GM12891 (cell line): ENCODE results near the gene ITGBL1.

Experiments used
- PAX5 ChIP-seq: IDR thresholded peaks from 2 replicates; pipeline ENCODE4 v1.6.1; 2011; ENCODE audit warnings: low read length, moderate library complexity, mild to moderate bottlenecking; ENCODE audit not compliant: insufficient read depth, severe bottlenecking
- POLR2A ChIP-seq: IDR thresholded peaks from 2 replicates; pipeline ENCODE4 v1.6.1; 2011; ENCODE audit warnings: low read depth, low read length, control low read depth
- POLR2AphosphoS5 ChIP-seq: IDR thresholded peaks from 2 replicates; pipeline ENCODE4 v1.6.1; 2011; ENCODE audit warnings: low read depth, low read length, control low read depth
- POU2F2 ChIP-seq: IDR thresholded peaks from 2 replicates; pipeline ENCODE4 v1.6.1; 2011; ENCODE audit warnings: low read depth, mild to moderate bottlenecking, control low read depth, low read length, moderate library complexity
- SPI1 ChIP-seq: IDR thresholded peaks from 2 replicates; pipeline ENCODE4 v1.6.1; 2011; ENCODE audit warnings: low read depth, low read length, control low read depth
- TAF1 ChIP-seq: IDR thresholded peaks from 2 replicates; pipeline ENCODE4 v1.6.1; 2011; ENCODE audit warnings: low read depth, low read length, control low read depth

GRCh38 chr13:101457176-101457575 is 4.7 kb downstream of the ITGBL1 start:
- no peak for TF ChIP-seq PAX5
- no peak for TF ChIP-seq POLR2AphosphoS5
- no peak for TF ChIP-seq TAF1
- TF ChIP-seq POLR2A, result no peak
- TF ChIP-seq POU2F2, result no peak
- TF ChIP-seq SPI1, result no peak
